GM10266 (cell line): ENCODE data around the gene PPP1R10.

ENCODE experiments used
- DNase-seq: peaks from one replicate; pipeline ENCODE4 v3.0.0; 2012; ENCODE audit errors: extremely low spot score
- TF ChIP-seq, protein P1 (sequence below): IDR thresholded peaks from 2 replicates; pipeline ENCODE4 v1.5.1; 2012; ENCODE audit warnings: mild to moderate bottlenecking, low read depth; ENCODE audit not compliant: control insufficient read depth, insufficient read depth; ENCODE audit errors: missing control alignments

The PPP1R10 gene

DNA sequence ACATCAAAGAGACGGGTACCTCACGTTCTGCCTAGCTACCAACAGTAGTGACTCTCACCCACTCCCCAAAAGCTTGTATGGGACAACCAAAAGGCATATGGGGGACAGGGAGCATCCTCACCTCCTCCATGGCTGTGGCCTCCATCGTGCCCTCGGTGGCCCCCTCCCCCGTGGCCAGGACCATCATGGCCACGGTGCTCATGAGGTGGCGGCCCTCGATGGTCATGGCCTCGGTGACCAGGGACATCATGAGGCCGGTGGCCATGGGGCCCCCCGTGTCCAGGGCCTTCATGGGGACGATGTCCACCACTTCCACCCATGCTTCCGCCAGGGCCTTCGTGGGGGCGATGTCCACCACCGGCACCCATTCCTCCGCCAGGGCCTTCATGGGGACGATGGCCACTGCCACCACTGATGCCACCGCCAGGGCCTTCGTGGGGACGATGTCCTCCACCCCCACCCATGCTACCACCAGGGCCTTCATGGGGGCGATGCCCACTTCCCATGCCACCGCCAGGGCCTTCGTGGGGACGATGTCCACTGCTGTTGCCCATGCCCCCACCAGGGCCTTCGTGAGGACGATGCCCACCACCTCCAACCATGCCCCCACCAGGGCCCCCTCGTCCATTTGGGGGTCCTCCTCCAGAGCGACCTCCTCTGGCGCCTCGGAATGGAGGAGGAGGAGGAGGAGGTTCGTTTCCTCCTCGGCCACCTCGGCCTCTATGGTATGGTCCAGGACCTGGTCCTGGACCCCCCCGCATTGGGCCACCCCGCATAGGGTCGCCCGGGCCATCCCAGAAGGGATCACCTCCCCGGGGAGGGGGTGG lies 15.0 kb downstream of the PPP1R10 start:
- DNase-seq, result no peak
- TF ChIP-seq, protein P1, sequence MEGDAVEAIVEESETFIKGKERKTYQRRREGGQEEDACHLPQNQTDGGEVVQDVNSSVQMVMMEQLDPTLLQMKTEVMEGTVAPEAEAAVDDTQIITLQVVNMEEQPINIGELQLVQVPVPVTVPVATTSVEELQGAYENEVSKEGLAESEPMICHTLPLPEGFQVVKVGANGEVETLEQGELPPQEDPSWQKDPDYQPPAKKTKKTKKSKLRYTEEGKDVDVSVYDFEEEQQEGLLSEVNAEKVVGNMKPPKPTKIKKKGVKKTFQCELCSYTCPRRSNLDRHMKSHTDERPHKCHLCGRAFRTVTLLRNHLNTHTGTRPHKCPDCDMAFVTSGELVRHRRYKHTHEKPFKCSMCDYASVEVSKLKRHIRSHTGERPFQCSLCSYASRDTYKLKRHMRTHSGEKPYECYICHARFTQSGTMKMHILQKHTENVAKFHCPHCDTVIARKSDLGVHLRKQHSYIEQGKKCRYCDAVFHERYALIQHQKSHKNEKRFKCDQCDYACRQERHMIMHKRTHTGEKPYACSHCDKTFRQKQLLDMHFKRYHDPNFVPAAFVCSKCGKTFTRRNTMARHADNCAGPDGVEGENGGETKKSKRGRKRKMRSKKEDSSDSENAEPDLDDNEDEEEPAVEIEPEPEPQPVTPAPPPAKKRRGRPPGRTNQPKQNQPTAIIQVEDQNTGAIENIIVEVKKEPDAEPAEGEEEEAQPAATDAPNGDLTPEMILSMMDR, result no peak

DNA sequence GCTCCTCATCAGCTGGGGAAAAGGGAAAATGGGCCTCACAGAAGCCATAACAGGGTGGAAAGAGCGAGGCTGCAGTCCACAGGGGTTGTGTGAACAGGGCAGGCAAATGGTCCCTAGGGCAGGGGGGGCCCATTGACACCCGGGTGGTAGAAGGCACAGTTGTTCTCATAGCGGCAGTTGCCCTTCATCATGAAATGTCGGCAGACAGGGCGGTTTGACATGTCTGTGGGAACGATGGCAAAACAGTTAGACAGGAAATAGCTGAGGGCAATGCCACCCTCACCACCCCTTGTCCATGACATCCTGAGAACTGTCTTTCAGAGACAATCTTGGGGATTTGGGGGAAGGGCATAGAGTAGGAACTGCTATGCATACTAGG lies 15.6 kb downstream of the PPP1R10 start:
- TF ChIP-seq, protein P1, result no peak

DNA sequence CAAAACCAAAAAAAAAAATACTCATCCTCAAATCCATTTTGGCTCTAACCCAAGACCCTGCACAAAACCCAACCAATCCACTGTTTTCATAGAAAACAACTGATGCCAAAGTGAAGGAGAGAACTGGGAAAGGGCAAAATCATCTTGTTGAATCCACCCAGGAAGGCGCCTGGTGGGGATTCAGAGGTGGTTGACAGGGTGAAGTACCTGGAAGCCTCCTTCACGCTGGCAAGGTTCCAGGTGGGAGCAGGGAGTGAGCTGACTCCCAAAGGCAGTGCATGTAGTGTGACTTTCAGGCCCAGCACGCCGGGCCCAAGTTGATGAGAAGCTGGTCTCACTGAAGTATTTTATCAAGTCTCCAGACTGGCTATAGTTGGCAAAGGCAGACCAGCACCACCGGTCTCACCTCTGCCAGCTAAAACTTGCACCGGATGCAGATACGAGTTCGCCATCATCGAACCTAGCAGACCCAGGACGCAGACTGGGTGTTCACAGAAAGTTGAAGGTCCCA lies 16.5 kb downstream of the PPP1R10 start:
- TF ChIP-seq, protein P1, result no peak
- no peak for DNase-seq

More for the DNA sequence above, 15.6 kb downstream of the PPP1R10 start:
- DNase-seq, result no peak

DNA sequence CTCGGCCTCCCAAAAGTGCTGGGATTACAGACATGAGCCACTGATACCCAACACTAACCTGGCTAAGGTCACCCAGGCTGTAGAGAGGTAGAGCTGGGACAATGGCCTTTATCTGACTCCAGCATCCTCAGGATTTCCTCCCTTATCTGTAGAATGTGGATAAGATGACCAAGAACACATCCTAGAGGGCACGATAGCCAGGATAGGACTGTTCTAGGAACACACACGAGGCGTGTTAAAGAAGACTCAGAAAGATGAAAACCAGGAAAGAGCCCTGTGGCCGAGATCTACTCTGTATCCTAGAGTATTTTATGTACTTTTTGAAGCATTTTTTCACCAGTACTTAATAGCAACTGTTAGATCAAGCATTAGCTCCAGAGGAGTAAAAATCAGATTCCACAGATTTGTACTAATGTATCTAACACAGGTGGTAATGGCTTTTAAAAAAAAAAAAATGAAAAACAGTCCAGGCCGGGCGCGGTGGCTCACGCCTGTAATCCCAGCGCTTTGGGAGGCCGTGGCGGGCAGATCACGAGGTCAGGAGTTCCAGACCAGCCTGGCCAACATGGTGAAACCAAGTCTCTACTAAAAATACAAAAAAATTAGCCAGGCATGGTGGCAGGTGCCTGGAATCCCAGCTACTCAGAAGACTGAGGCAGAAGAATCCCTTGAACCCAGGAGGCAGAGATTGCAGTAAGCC lies 17.3 kb downstream of the PPP1R10 start:
- TF ChIP-seq, protein P1, result no peak

DNA sequence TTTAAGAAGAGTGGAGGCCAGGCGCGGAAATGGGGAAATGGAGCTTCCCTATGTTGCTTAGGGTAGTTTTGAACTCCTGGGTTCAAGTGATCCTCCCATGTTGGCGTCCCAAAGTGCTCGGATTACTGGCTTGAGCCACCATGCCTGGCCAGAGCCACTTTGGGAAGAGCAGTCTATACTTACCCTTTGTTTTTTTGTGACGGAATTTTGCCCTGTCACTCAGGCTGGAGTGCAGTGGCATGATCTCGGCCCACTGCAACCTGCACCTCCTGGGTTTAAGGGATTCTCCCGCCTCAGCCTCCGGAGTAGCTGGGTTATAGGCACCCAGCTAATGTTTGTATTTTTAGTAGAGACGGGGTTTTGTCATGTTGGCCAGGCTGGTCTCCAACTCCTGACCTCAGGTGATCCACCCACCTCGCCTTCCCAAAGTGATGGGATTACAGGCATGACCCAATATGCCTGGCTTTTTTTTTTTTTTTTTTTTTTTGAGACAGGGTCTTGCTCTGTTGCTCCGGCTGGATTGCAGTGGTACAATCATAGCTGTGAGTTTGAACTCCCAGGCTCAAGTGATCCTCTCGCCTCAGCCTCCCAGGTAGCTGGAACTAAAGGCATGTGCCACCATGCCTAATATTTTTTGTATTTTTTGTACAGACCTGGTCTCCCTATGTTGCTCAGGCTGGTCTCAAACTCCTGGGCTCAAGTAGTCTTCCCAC lies 18.0 kb downstream of the PPP1R10 start:
- DNase-seq, result no peak
- TF ChIP-seq, protein P1, result no peak

More for the DNA sequence above, 17.3 kb downstream of the PPP1R10 start:
- DNase-seq, result no peak

DNA sequence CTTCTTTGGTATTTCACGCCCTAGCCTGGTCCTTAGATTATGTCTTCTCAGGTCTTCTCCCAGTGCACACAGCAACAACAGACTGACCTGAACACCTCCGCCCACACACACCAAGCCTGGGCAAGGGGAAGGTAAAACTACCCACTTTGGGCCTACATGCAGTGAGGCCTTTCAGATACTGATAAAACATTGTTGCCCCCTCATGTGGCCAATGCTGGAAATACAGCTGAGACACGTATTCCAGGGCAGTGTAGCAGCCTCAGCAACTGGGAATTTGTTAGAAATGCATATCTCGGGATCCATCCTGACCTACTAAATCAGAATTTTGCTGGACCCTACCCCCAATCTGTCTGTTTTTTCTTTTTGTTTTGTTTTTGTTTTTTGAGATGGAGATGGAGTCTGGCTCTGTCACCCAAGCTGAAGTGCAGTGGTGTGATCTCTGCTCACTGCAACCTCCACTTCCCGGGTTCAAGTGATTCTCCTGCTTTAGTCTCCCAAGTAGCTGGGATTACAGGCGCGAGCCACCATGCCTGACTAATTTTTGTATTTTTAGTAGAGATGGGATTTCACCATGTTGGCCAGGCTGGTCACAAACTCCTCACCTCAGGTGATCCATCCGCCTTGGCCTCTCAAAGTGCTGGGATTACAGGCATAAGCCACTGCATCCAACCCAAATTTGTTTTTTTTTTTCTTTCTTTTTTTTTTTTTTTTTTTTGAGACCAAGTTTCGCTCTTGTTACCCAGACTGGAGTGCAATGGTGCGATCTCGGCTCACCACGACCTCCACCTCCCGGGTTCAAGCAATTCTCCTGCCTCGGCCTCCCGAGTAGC lies 19.5 kb downstream of the PPP1R10 start:
- DNase-seq, result peak; percentile 79
- TF ChIP-seq, protein P1, result peak; percentile 85
